HEK293 (cell line): Measurements from ENCODE around the gene FRMPD4.

Experiments
- BCL6B ChIP-seq: fragments of 450-650 bp; formaldehyde crosslinking; IDR thresholded peaks from 2 replicates; pipeline ENCODE4 v1.5.1; 2017; ENCODE audit warnings: missing biosample characterization, missing genetic modification characterization
- FEZF1 ChIP-seq: fragments of 450-650 bp; formaldehyde crosslinking; IDR thresholded peaks from 2 replicates; pipeline ENCODE4 v1.5.1; 2016; ENCODE audit warnings: missing biosample characterization, missing genetic modification characterization
- GFI1B ChIP-seq: fragments of 450-650 bp; formaldehyde crosslinking; IDR thresholded peaks from 2 replicates; pipeline ENCODE4 v1.5.1; 2016; ENCODE audit warnings: missing biosample characterization, missing genetic modification characterization
- GLI2 ChIP-seq: fragments of 450-650 bp; formaldehyde crosslinking; IDR thresholded peaks from 2 replicates; pipeline ENCODE4; 2017; ENCODE audit warnings: missing biosample characterization, missing genetic modification characterization, low read depth, borderline replicate concordance
- GLIS1 ChIP-seq: fragments of 450-650 bp; formaldehyde crosslinking; IDR thresholded peaks from 2 replicates; pipeline ENCODE4 v1.5.1; 2016; ENCODE audit warnings: missing biosample characterization, missing genetic modification characterization
- KLF8 ChIP-seq: fragments of 450-650 bp; formaldehyde crosslinking; IDR thresholded peaks from 2 replicates; pipeline ENCODE4 v1.5.1; 2016; ENCODE audit warnings: missing biosample characterization, missing genetic modification characterization
- PRDM6 ChIP-seq: fragments of 450-650 bp; formaldehyde crosslinking; IDR thresholded peaks from 2 replicates; pipeline ENCODE4 v1.5.1; 2017; ENCODE audit warnings: missing biosample characterization, missing genetic modification characterization
- SCRT1 ChIP-seq: fragments of 450-650 bp; formaldehyde crosslinking; IDR thresholded peaks from 2 replicates; pipeline ENCODE4 v1.5.1; 2016; ENCODE audit warnings: missing biosample characterization, missing genetic modification characterization, borderline replicate concordance
- ZBTB1 ChIP-seq: fragments of 450-650 bp; formaldehyde crosslinking; IDR thresholded peaks from 2 replicates; pipeline ENCODE4 v1.5.1; 2016; ENCODE audit warnings: missing biosample characterization, missing genetic modification characterization
- ZBTB8A ChIP-seq: fragments of 450-650 bp; formaldehyde crosslinking; IDR thresholded peaks from 2 replicates; pipeline ENCODE4 v1.5.1; 2016; ENCODE audit warnings: missing biosample characterization, missing genetic modification characterization
- ZNF138 ChIP-seq: fragments of 450-650 bp; formaldehyde crosslinking; IDR thresholded peaks from 2 replicates; pipeline ENCODE4 v1.5.1; 2016; ENCODE audit warnings: missing biosample characterization, missing genetic modification characterization, borderline replicate concordance
- ZNF223 ChIP-seq: fragments of 450-650 bp; formaldehyde crosslinking; IDR thresholded peaks from 2 replicates; pipeline ENCODE4 v1.5.1; 2016; ENCODE audit warnings: missing biosample characterization, missing genetic modification characterization
- ZNF366 ChIP-seq: fragments of 450-650 bp; formaldehyde crosslinking; conservative IDR thresholded peaks from 2 replicates; pipeline ENCODE4 v1.5.1; 2016; ENCODE audit warnings: missing biosample characterization, missing genetic modification characterization
- ZNF510 ChIP-seq: fragments of 450-650 bp; formaldehyde crosslinking; IDR thresholded peaks from 2 replicates; pipeline ENCODE4 v1.5.1; 2018; ENCODE audit warnings: mild to moderate bottlenecking, missing genetic modification characterization, missing biosample characterization; ENCODE audit not compliant: insufficient replicate concordance
- ZNF549 ChIP-seq: fragments of 450-650 bp; IDR thresholded peaks from 2 replicates; pipeline ENCODE4 v1.5.1; 2018; ENCODE audit warnings: missing biosample characterization, missing genetic modification characterization, mild to moderate bottlenecking, inconsistent platforms, moderate library complexity
- ZNF629 ChIP-seq: fragments of 450-650 bp; formaldehyde crosslinking; IDR thresholded peaks from 2 replicates; pipeline ENCODE4 v1.5.1; 2017; ENCODE audit warnings: missing biosample characterization, missing genetic modification characterization
- ZNF692 ChIP-seq: fragments of 450-650 bp; formaldehyde crosslinking; IDR thresholded peaks from 2 replicates; pipeline ENCODE4 v1.5.1; 2016; ENCODE audit warnings: missing biosample characterization, missing genetic modification characterization
- ZNF76 ChIP-seq: fragments of 450-650 bp; formaldehyde crosslinking; IDR thresholded peaks from 2 replicates; pipeline ENCODE4; 2016; ENCODE audit warnings: low read depth, missing biosample characterization, missing genetic modification characterization, borderline replicate concordance
- ZSCAN16 ChIP-seq: fragments of 450-650 bp; formaldehyde crosslinking; IDR thresholded peaks from 2 replicates; pipeline ENCODE4 v1.5.1; 2016; ENCODE audit warnings: missing biosample characterization, missing genetic modification characterization
- ZSCAN4 ChIP-seq: fragments of 450-650 bp; formaldehyde crosslinking; IDR thresholded peaks from 2 replicates; pipeline ENCODE4 v1.5.1; 2017; ENCODE audit warnings: missing biosample characterization, missing genetic modification characterization
- TF ChIP-seq, protein P1 (sequence below): fragments of 450-650 bp; formaldehyde crosslinking; conservative IDR thresholded peaks from 2 replicates; pipeline ENCODE4 v1.5.1; 2016; ENCODE audit warnings: low read depth, missing biosample characterization, missing genetic modification characterization
- TF ChIP-seq, protein P2 (sequence below): fragments of 450-650 bp; formaldehyde crosslinking; IDR thresholded peaks from 2 replicates; pipeline ENCODE4 v1.5.1; 2016; ENCODE audit warnings: missing biosample characterization, missing genetic modification characterization
- TF ChIP-seq, protein P3 (sequence below): fragments of 450-650 bp; formaldehyde crosslinking; IDR thresholded peaks from 2 replicates; pipeline ENCODE4 v1.5.1; 2016; ENCODE audit warnings: missing biosample characterization, missing genetic modification characterization
- TF ChIP-seq, protein P4 (sequence below): fragments of 450-650 bp; formaldehyde crosslinking; IDR thresholded peaks from 2 replicates; pipeline ENCODE4 v1.5.1; 2017; ENCODE audit warnings: missing biosample characterization, mild to moderate bottlenecking, missing genetic modification characterization, moderate library complexity

FRMPD4 gene

DNA sequence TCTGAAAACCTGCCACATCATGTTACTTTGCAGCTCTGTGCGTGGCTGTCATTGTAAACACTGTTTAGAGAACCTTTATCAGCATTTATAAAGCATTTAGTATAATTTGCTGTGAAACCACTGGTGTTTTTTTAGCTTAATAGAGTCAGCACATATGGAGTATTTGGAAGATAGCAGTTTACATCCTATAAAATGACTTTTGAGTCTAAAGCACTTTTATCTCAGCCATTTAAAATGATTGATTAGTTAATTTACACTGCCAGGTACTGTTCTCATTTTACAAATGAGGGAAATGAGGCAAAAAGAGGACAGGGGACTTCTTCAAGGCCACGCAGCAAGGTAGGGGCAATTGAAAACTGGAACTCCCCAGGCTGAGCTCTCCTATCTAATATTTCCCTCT lies 181.7 kb downstream of the FRMPD4 start (continued):
- 0 out of 2 replicates have a peak, but pooled peaks have one; percentile 37 for TF ChIP-seq ZNF692 (tag by site-specific recombination)
- TF ChIP-seq BCL6B (tag by site-specific recombination), result peak; percentile 52; the same call in 1 of the 2 replicates
- peak; percentile 70 for TF ChIP-seq ZNF366
- TF ChIP-seq, protein P1, sequence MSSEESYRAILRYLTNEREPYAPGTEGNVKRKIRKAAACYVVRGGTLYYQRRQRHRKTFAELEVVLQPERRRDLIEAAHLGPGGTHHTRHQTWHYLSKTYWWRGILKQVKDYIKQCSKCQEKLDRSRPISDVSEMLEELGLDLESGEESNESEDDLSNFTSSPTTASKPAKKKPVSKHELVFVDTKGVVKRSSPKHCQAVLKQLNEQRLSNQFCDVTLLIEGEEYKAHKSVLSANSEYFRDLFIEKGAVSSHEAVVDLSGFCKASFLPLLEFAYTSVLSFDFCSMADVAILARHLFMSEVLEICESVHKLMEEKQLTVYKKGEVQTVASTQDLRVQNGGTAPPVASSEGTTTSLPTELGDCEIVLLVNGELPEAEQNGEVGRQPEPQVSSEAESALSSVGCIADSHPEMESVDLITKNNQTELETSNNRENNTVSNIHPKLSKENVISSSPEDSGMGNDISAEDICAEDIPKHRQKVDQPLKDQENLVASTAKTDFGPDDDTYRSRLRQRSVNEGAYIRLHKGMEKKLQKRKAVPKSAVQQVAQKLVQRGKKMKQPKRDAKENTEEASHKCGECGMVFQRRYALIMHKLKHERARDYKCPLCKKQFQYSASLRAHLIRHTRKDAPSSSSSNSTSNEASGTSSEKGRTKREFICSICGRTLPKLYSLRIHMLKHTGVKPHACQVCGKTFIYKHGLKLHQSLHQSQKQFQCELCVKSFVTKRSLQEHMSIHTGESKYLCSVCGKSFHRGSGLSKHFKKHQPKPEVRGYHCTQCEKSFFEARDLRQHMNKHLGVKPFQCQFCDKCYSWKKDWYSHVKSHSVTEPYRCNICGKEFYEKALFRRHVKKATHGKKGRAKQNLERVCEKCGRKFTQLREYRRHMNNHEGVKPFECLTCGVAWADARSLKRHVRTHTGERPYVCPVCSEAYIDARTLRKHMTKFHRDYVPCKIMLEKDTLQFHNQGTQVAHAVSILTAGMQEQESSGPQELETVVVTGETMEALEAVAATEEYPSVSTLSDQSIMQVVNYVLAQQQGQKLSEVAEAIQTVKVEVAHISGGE, result 0 out of 2 replicates have a peak, but pooled peaks have one; percentile 20
- peak; percentile 94 for TF ChIP-seq PRDM6
- TF ChIP-seq, protein P2, sequence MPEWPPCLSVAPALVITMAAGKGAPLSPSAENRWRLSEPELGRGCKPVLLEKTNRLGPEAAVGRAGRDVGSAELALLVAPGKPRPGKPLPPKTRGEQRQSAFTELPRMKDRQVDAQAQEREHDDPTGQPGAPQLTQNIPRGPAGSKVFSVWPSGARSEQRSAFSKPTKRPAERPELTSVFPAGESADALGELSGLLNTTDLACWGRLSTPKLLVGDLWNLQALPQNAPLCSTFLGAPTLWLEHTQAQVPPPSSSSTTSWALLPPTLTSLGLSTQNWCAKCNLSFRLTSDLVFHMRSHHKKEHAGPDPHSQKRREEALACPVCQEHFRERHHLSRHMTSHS (tag by site-specific recombination), result peak; percentile 73; the same call in 1 of the 2 replicates
- TF ChIP-seq, protein P3, sequence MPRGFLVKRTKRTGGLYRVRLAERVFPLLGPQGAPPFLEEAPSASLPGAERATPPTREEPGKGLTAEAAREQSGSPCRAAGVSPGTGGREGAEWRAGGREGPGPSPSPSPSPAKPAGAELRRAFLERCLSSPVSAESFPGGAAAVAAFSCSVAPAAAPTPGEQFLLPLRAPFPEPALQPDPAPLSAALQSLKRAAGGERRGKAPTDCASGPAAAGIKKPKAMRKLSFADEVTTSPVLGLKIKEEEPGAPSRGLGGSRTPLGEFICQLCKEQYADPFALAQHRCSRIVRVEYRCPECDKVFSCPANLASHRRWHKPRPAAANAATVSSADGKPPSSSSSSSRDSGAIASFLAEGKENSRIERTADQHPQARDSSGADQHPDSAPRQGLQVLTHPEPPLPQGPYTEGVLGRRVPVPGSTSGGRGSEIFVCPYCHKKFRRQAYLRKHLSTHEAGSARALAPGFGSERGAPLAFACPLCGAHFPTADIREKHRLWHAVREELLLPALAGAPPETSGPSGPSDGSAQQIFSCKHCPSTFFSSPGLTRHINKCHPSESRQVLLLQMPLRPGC, result peak; percentile 65; the same call in 1 of the 2 replicates
- TF ChIP-seq FEZF1 (tag by site-specific recombination), result peak; percentile 97
- TF ChIP-seq ZSCAN4 (tag by site-specific recombination), result no peak
- TF ChIP-seq, protein P4, sequence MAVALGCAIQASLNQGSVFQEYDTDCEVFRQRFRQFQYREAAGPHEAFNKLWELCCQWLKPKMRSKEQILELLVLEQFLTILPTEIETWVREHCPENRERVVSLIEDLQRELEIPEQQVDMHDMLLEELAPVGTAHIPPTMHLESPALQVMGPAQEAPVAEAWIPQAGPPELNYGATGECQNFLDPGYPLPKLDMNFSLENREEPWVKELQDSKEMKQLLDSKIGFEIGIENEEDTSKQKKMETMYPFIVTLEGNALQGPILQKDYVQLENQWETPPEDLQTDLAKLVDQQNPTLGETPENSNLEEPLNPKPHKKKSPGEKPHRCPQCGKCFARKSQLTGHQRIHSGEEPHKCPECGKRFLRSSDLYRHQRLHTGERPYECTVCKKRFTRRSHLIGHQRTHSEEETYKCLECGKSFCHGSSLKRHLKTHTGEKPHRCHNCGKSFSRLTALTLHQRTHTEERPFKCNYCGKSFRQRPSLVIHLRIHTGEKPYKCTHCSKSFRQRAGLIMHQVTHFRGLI (tag by site-specific recombination), result no peak
- TF ChIP-seq GLI2 (tag by site-specific recombination), result peak; percentile 87
- TF ChIP-seq KLF8 (tag by site-specific recombination), result peak; percentile 81
- peak; percentile 63 for TF ChIP-seq ZBTB8A (tag by site-specific recombination)
- TF ChIP-seq ZBTB1 (tag by site-specific recombination), result 0 out of 2 replicates have a peak, but pooled peaks have one; percentile 33
- TF ChIP-seq GLIS1 (tag by site-specific recombination), result peak; percentile 76
- TF ChIP-seq ZNF138, result no peak
- TF ChIP-seq ZSCAN16, result peak; percentile 88
- TF ChIP-seq ZNF510 (tag by site-specific recombination), result no peak
- TF ChIP-seq SCRT1 (tag by site-specific recombination), result peak; percentile 47; the same call in 1 of the 2 replicates
- TF ChIP-seq GFI1B, result 0 out of 2 replicates have a peak, but pooled peaks have one; percentile 30
- peak; percentile 57 for TF ChIP-seq ZNF629 (tag by site-specific recombination)
- peak; percentile 28; the same call in 1 of the 2 replicates for TF ChIP-seq ZNF76 (tag by site-specific recombination)
- no peak for TF ChIP-seq ZNF549 (tag by site-specific recombination)
- TF ChIP-seq ZNF223 (tag by site-specific recombination), result no peak
